B cell (primary cell): ENCODE measurements around the gene PLBD1. TPM values are rescaled to one million over a fixed set of nuclear protein-coding genes. Genes with fewer than 3 reads are reported as not detected.

Experiments used
- ATAC-seq: fragments of 200-7000 bp; cut with Tn5 transposase; one replicate; pipeline ENCODE4 v1.10.0; 2021; ENCODE audit warnings: low read depth, mild to moderate bottlenecking, moderate number of reproducible peaks, moderate library complexity
- CTCF ChIA-PET: fragments of 350-600 bp; sonication (Branson Sonifier 250); formaldehyde crosslinking; loops from one replicate; lab custom pipeline; 2021; ENCODE audit warnings: antibody characterized with exemption, inconsistent platforms; lab: Charles Lee
- POLR2A ChIA-PET: fragments of 350-600 bp; sonication (Branson Sonifier 250); formaldehyde crosslinking; loops from one replicate; lab custom pipeline; 2021; ENCODE audit warnings: antibody characterized with exemption; lab: Charles Lee
- DNase-seq: peaks from one replicate; pipeline ENCODE4 v3.0.0; 2013
- H2AFZ ChIP-seq: 2 replicates; pipeline ENCODE4 v1.6.1; 2012; ENCODE audit warnings: mild to moderate bottlenecking, low read depth, low read length; ENCODE audit not compliant: insufficient read depth, poor library complexity, severe bottlenecking
- H3K27ac ChIP-seq, 2 donors: 1 replicate in 1 of 2; 2 replicates in 1 of 2; pipeline ENCODE4 v1.5.1; 2012 to 2013; ENCODE audit warnings: low read length in 2 of 2, mild to moderate bottlenecking in 2 of 2, moderate library complexity in 1 of 2
- H3K27me3 ChIP-seq, 4 experiments: fragments of 200-600 bp in 1 of 4; sonication (generic) in 1 of 4; replicated peaks in 1 of 4; 1 replicate in 2 of 4; 2 replicates in 2 of 4; pipeline versions ENCODE4 v1.6.1 to v1.7.0; 2013 to 2016; ENCODE audit warnings: low read length in 3 of 4, mild to moderate bottlenecking in 2 of 4, mixed read lengths in 1 of 4, moderate library complexity in 1 of 4; ENCODE audit not compliant: insufficient read depth in 4 of 4, control insufficient read depth in 3 of 4; ENCODE audit errors: control extremely low read depth in 1 of 4
- H3K36me3 ChIP-seq, 2 experiments: replicated peaks in 1 of 2; 1 replicate in 1 of 2; 2 replicates in 1 of 2; pipeline versions ENCODE4 v1.6.1 to v1.7.1; 2013; ENCODE audit warnings: low read length in 1 of 2; ENCODE audit not compliant: insufficient read depth in 2 of 2, control insufficient read depth in 1 of 2; ENCODE audit errors: control extremely low read depth in 1 of 2, extremely low read depth in 1 of 2
- H3K4me1 ChIP-seq, 2 donors: fragments of 200-600 bp in 1 of 2; sonication (generic) in 1 of 2; 1 replicate in 1 of 2; 2 replicates in 1 of 2; pipeline versions ENCODE4 v1.5.1 to v1.6.1; 2013 to 2017; ENCODE audit warnings: low read length in 2 of 2; ENCODE audit not compliant: control insufficient read depth in 2 of 2, insufficient read depth in 2 of 2
- H3K4me2 ChIP-seq: replicated peaks from 2 replicates; pipeline ENCODE3; 2012; ENCODE audit warnings: mild to moderate bottlenecking, low read depth, low read length; ENCODE audit not compliant: poor library complexity, severe bottlenecking
- H3K4me3 ChIP-seq, 5 experiments: fragments of 200-600 bp in 1 of 5; sonication (generic) in 1 of 5; 1 replicate in 3 of 5; 2 replicates in 2 of 5; pipeline versions ENCODE4 v1.5.1 to v1.7.0; 2011 to 2016; ENCODE audit warnings: low read length in 4 of 5, mild to moderate bottlenecking in 4 of 5, low read depth in 2 of 5, control low read depth in 1 of 5, moderate library complexity in 1 of 5; ENCODE audit not compliant: insufficient read depth in 1 of 5; ENCODE audit errors: control extremely low read depth in 1 of 5, extremely low read depth in 1 of 5
- H3K79me2 ChIP-seq: fragments of 200-600 bp; sonication (generic); one replicate; pipeline ENCODE4 v1.6.0; 2016; ENCODE audit warnings: low read length; ENCODE audit not compliant: control insufficient read depth, insufficient read depth
- H3K9ac ChIP-seq: fragments of 200-600 bp; sonication (generic); 2 replicates; pipeline ENCODE4 v1.6.1; 2017; ENCODE audit warnings: mild to moderate bottlenecking, low read length, moderate library complexity
- H3K9me3 ChIP-seq, 3 donors: one replicate each; pipeline versions ENCODE4 v1.6.1 to v1.7.1; 2013; ENCODE audit warnings: low read length in 2 of 3; ENCODE audit not compliant: control insufficient read depth in 2 of 3, insufficient read depth in 1 of 3; ENCODE audit errors: control extremely low read depth in 1 of 3
- H4K20me1 ChIP-seq: 2 replicates; pipeline ENCODE4 v1.6.0; 2012; ENCODE audit warnings: mild to moderate bottlenecking, low read length; ENCODE audit not compliant: insufficient read depth, control insufficient read depth, poor library complexity, severe bottlenecking
- H3K27ac Mint-ChIP-seq: one replicate; pipeline ENCODE4 v1.8.0; 2021; ENCODE audit warnings: mixed read lengths
- H3K27me3 Mint-ChIP-seq: one replicate; pipeline ENCODE4 v1.8.0; 2021; ENCODE audit warnings: mixed read lengths
- H3K4me1 Mint-ChIP-seq: one replicate; pipeline ENCODE4 v1.8.0; 2021; ENCODE audit warnings: mixed read lengths
- H3K4me3 Mint-ChIP-seq: one replicate; pipeline ENCODE4 v1.8.0; 2021; ENCODE audit warnings: mixed read lengths
- H3K9me3 Mint-ChIP-seq: one replicate; pipeline ENCODE4 v1.8.0; 2022; ENCODE audit warnings: mixed read lengths; ENCODE audit not compliant: insufficient read depth
- EZH2 ChIP-seq: IDR thresholded peaks from 2 replicates; pipeline ENCODE4 v1.6.1; 2012; ENCODE audit warnings: borderline replicate concordance, low read depth, mild to moderate bottlenecking, moderate library complexity, low read length; ENCODE audit not compliant: insufficient read depth, poor library complexity, severe bottlenecking
- WGBS: methylation state at CpG from one replicate; pipeline ENCODE4 v1.1.5; 2013; ENCODE audit warnings: missing lambda C conversion rate; ENCODE audit not compliant: insufficient coverage; 5-methylcytosine and 5-hydroxymethylcytosine counted together
- intact Hi-C: fragments of 100-400 bp; cut with micrococcal nuclease; formaldehyde crosslinking; loops from one replicate; pipeline ENCODE4 v1.10.0; 2022
- polyA plus RNA-seq: library from polyadenylated mRNA; depleted of rRNA; stranded (reverse); fragments of >200 nt; gene quantifications from 2 replicates; pipeline ENCODE4 v1.2.3, GENCODE V29; 2012
- total RNA-seq, 2 donors: library from RNA; stranded (reverse); fragments of 120-200 nt in 1 of 2; gene quantifications; 1 replicate in 1 of 2; 2 replicates in 1 of 2; pipeline versions ENCODE4 v1.2.3 to v1.2.4, GENCODE V29; 2013 to 2022
- TF ChIP-seq, protein P1 (sequence below): fragments of 200-600 bp; IDR thresholded peaks from one replicate; pipeline ENCODE4 v1.8.0; 2022; ENCODE audit warnings: antibody characterized with exemption, mild to moderate bottlenecking

Gene PLBD1
- total and polyA plus RNA-seq, 2 donors (not counting 1 experiment from before 2014, with no cell fraction given): 1.1 to 1.6 TPM

DNA sequence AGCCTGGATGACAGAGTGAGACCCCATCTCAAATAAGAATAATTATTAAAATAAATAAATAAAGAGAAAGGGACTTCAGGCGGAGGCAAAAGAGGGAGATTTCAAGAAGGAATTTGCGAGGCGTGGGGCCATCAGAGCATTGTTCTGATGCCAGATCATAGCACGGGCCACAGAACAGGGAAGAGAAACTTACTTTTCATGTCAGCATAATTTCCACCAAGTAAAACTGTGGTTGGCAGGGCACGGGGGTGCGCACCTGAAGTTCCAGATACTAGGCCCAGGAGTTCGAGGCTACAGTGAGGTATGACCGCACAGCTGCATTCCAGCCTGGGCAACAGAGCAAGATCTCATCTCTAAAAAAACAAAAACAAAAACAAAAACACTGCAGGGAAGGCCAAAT is 11.0 kb upstream of the PLBD1 start:
- peaks cover 6 to 23% of the 10 kb centered on the region in 2 donors for H3K4me1 ChIP-seq
- ATAC-seq (no peak), DNase-seq (no peak)
- H3K27me3 ChIP-seq: peaks cover 0 to 2% (median 0%) of the 10 kb centered on the region in 4 experiments
- no peaks in the 10 kb centered on the region for H4K20me1 ChIP-seq
- H3K4me2 ChIP-seq: no peak overlapping the region
- no peak overlapping the region for H3K4me3 ChIP-seq
- H3K4me3 Mint-ChIP-seq: no peak overlapping the region
- H3K9me3 ChIP-seq: peaks cover 0 to 3% (median 1%) of the 10 kb centered on the region in 3 donors
- H3K27ac Mint-ChIP-seq: peak overlapping the region; percentile 22
- H3K79me2 ChIP-seq: no peaks in the 10 kb centered on the region
- CTCF ChIA-PET: interaction anchor here (0.6 to 1.1 kb wide), 2 partner anchors 213 to 296 kb away, joined by 3 read pairs; partner anchors contain the start of gene ATF7IP
- WGBS: 25% methylated on average over 7 of the region's 8 CpGs
- no peaks in the 10 kb centered on the region for H3K9me3 Mint-ChIP-seq
- H3K36me3 ChIP-seq: no peaks in the 10 kb centered on the region
- no peak overlapping the region for H3K27ac ChIP-seq
- peaks cover 27% of the 10 kb centered on the region for H3K4me1 Mint-ChIP-seq
- intact Hi-C loops: loop anchor here (5.0 kb wide), 1 partner anchor 34 kb away; no protein-coding TSS in a partner anchor
- H2AFZ ChIP-seq: no peak overlapping the region
- TF ChIP-seq EZH2: no peak
- H3K9ac ChIP-seq: no peak overlapping the region
- POLR2A ChIA-PET: no interaction called here
- no peaks in the 10 kb centered on the region for H3K27me3 Mint-ChIP-seq

DNA sequence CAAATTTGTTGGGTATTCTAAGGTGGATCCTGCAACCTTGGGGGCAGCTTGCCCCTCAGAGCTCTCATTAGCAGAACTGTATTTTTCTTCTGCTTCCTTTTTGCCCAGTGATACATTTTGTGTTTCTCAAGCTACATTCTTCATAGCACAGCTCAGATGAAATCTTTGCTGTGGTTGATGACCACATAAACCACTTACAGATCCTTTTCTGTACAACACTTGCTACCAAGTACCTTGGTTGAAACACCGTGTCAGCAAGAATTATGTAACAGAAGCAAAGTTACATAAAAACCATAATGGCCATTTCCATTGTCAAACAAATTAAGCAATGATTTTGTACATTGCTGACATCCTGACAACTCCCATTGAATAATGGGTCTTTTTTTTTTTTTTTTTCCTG is 9.7 kb upstream of the PLBD1 start:
- H2AFZ ChIP-seq: no peak overlapping the region
- H3K79me2 ChIP-seq: no peaks in the 10 kb centered on the region
- H3K27me3 ChIP-seq: peaks cover 0 to 2% (median 0%) of the 10 kb centered on the region in 4 experiments
- Mint-ChIP-seq H3K27ac (peak overlapping the region; percentile 4), H3K4me1 (peaks cover 27% of the 10 kb centered on the region), H3K9me3 (no peaks in the 10 kb centered on the region), H3K27me3 (no peaks in the 10 kb centered on the region), H3K4me3 (no peak overlapping the region)
- POLR2A ChIA-PET: no interaction called here
- peaks cover 0 to 3% (median 1%) of the 10 kb centered on the region in 3 donors for H3K9me3 ChIP-seq
- no peak overlapping the region for H3K9ac ChIP-seq
- no peaks in the 10 kb centered on the region for H4K20me1 ChIP-seq
- no peak for ATAC-seq
- TF ChIP-seq, protein P1, sequence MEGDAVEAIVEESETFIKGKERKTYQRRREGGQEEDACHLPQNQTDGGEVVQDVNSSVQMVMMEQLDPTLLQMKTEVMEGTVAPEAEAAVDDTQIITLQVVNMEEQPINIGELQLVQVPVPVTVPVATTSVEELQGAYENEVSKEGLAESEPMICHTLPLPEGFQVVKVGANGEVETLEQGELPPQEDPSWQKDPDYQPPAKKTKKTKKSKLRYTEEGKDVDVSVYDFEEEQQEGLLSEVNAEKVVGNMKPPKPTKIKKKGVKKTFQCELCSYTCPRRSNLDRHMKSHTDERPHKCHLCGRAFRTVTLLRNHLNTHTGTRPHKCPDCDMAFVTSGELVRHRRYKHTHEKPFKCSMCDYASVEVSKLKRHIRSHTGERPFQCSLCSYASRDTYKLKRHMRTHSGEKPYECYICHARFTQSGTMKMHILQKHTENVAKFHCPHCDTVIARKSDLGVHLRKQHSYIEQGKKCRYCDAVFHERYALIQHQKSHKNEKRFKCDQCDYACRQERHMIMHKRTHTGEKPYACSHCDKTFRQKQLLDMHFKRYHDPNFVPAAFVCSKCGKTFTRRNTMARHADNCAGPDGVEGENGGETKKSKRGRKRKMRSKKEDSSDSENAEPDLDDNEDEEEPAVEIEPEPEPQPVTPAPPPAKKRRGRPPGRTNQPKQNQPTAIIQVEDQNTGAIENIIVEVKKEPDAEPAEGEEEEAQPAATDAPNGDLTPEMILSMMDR: no peak
- no peak for TF ChIP-seq EZH2
- H3K27ac ChIP-seq: no peak overlapping the region
- no peak overlapping the region for H3K4me2 ChIP-seq
- no peaks in the 10 kb centered on the region for H3K36me3 ChIP-seq
- CTCF ChIA-PET: interaction anchor here (1.0 kb wide), 1 partner anchor 51 kb away, joined by 3 read pairs; no protein-coding TSS in a partner anchor
- H3K4me1 ChIP-seq: peaks cover 6 to 23% of the 10 kb centered on the region in 2 donors
- WGBS: 0% methylated on average over 1 of the region's 1 CpG
- no peak overlapping the region for H3K4me3 ChIP-seq
- intact Hi-C loops: loop anchor here (5.0 kb wide), 1 partner anchor 35 kb away; no protein-coding TSS in a partner anchor
- peak; percentile 15 for DNase-seq
